Measurements from ENCODE around the gene NAT8L.

Gene NAT8L

DNA sequence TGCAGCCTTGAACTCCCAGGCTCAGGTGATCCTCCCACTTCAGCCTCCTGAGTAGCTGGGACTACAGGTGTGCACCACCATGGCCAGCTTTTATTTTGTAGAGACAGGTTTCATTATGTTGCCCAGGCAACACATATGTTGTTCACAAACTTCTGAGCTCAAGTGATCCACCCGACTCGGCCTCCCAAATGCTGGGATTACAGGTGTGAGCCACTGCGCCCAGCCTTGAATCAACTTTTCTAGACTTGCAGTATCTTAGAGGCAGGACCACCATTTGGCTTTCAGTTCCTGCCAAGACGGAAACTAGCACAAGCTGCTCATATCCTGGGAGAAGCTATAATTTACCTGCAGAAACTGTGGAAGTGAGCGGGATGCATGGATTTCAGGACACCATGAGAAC is 19.9 kb downstream of the NAT8L start:
- Histone ChIP-seq H2BK12ac (ENCODE audit: low read length) (no peak overlapping the region), H3K4me2 (ENCODE audit: low read length) (no peak overlapping the region), H3K27me3 (ENCODE audit: insufficient read depth, low read length) (no peaks in the 10 kb centered on the region)

GRCh38 chr4:2079926-2080325 is 20.8 kb downstream of the NAT8L start:
- no peak overlapping the region for H3K27ac ChIP-seq (ENCODE audit: low read depth, low read length)
- no peak overlapping the region for H4K91ac ChIP-seq (ENCODE audit: low read depth, low read length)
- no peak overlapping the region for H3K4ac ChIP-seq (ENCODE audit: low read depth, low read length)
- H4K8ac ChIP-seq (ENCODE audit: low read depth, low read length): no peak overlapping the region
- H3K79me1 ChIP-seq (ENCODE audit: low read length): no peaks in the 10 kb centered on the region
- no peak overlapping the region for H2BK12ac ChIP-seq (ENCODE audit: low read length)
- H2AK5ac ChIP-seq (ENCODE audit: low read length): no peak overlapping the region
- peaks cover 2% of the 10 kb centered on the region for H3K9me3 ChIP-seq (ENCODE audit: insufficient read depth, low read depth, low read length)
- H2BK120ac ChIP-seq (ENCODE audit: insufficient read depth, low read length, poor library complexity): no peak overlapping the region
- H4K12ac ChIP-seq (ENCODE audit: low read depth, low read length): no peak overlapping the region
- H2AFZ ChIP-seq (ENCODE audit: insufficient read depth, low read length, poor library complexity): no peak overlapping the region
- no peaks in the 10 kb centered on the region for H3K27me3 ChIP-seq (ENCODE audit: insufficient read depth, low read length)
- no peak overlapping the region for H2BK5ac ChIP-seq (ENCODE audit: low read depth, low read length, poor library complexity)
- no peaks in the 10 kb centered on the region for H3K4me1 ChIP-seq (ENCODE audit: control insufficient read depth in 1 of 2, insufficient read depth in 2 of 2, low read length in 2 of 2)
- DNase-seq: no peak
- no peak overlapping the region for H3K18ac ChIP-seq (ENCODE audit: low read length)
- WGBS (ENCODE audit: extremely low coverage, insufficient coverage, insufficient read length): no CpG with 5 or more reads among the region's 9 CpGs
- no peak overlapping the region for H3K14ac ChIP-seq (ENCODE audit: low read length)
- H3K36me3 ChIP-seq (ENCODE audit: control insufficient read depth in 1 of 2, insufficient read depth in 2 of 2, low read length in 2 of 2): no peaks in the 10 kb centered on the region
- H3K9ac ChIP-seq (ENCODE audit: low read length): no peak overlapping the region
- H3K4me2 ChIP-seq (ENCODE audit: low read length): no peak overlapping the region
- H3K79me2 ChIP-seq (ENCODE audit: control insufficient read depth, insufficient read depth, low read length, poor library complexity): no peaks in the 10 kb centered on the region
- H3K23ac ChIP-seq (ENCODE audit: low read length): no peak overlapping the region
- H3K4me3 ChIP-seq (ENCODE audit: low read depth, low read length): no peak overlapping the region

More for the DNA sequence above, 19.9 kb downstream of the NAT8L start:
- no peaks in the 10 kb centered on the region for H3K79me2 ChIP-seq (ENCODE audit: control insufficient read depth, insufficient read depth, low read length, poor library complexity)
- no peak overlapping the region for H4K91ac ChIP-seq (ENCODE audit: low read depth, low read length)
- no peak overlapping the region for H2AK5ac ChIP-seq (ENCODE audit: low read length)
- WGBS (ENCODE audit: extremely low coverage, insufficient coverage, insufficient read length): no CpG with 5 or more reads among the region's 5 CpGs
- H3K4me1 ChIP-seq (ENCODE audit: control insufficient read depth in 1 of 2, insufficient read depth in 2 of 2, low read length in 2 of 2): no peaks in the 10 kb centered on the region
- peaks cover 2% of the 10 kb centered on the region for H3K9me3 ChIP-seq (ENCODE audit: insufficient read depth, low read depth, low read length)
- no peak overlapping the region for H2AFZ ChIP-seq (ENCODE audit: insufficient read depth, low read length, poor library complexity)
- no peak overlapping the region for H4K8ac ChIP-seq (ENCODE audit: low read depth, low read length)
- no peak overlapping the region for H3K4ac ChIP-seq (ENCODE audit: low read depth, low read length)
- no peak overlapping the region for H3K9ac ChIP-seq (ENCODE audit: low read length)
- no peaks in the 10 kb centered on the region for H3K36me3 ChIP-seq (ENCODE audit: control insufficient read depth in 1 of 2, insufficient read depth in 2 of 2, low read length in 2 of 2)
- no peak overlapping the region for H2BK120ac ChIP-seq (ENCODE audit: insufficient read depth, low read length, poor library complexity)
- DNase-seq: no peak
- no peak overlapping the region for H3K4me3 ChIP-seq (ENCODE audit: low read depth, low read length)
- H2BK5ac ChIP-seq (ENCODE audit: low read depth, low read length, poor library complexity): no peak overlapping the region
- H3K23ac ChIP-seq (ENCODE audit: low read length): no peak overlapping the region
- H3K79me1 ChIP-seq (ENCODE audit: low read length): no peaks in the 10 kb centered on the region
- H3K27ac ChIP-seq (ENCODE audit: low read depth, low read length): no peak overlapping the region
- no peak overlapping the region for H3K14ac ChIP-seq (ENCODE audit: low read length)
- H4K12ac ChIP-seq (ENCODE audit: low read depth, low read length): no peak overlapping the region
- no peak overlapping the region for H3K18ac ChIP-seq (ENCODE audit: low read length)

DNA sequence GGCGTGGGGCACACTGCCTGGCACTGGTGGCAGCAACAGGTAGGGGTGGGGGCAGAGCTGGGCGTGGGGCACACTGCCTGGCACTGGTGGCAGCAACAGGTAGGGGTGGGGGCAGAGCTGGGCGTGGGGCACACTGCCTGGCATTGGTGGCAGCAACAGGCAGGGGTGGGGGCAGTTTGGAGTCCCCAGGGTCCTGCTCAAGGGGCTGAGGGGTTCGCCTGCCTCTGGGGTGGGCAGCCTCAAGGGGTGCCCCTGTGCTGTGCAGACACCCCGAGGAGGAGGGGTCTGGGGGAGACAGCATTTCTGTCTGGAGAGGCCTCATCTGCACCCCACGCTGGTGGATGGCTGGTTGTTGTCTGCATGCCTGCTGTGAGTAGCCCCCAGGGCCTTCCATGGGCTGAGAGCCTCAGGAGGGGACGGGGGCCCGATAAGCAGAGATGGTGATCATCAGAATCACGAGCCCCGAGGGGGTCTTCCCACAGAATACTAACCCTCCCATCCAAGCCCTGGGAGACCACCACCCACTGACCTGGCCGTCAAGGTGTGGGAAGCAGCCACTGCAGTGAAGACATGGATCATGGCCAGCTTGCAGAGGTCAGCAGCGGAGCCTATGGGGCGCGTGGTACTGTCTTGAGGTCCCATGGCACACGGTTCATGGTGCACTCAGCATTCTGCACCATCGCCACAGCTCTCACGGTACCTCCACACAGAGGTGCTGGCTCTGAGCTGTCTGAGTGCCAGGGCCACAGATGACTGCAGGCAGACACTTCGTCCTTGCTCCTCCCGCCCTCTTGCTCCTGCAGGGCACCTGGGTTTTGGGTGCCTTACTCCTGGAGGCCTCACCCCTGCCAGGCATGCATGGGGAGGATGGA is 21.5 kb downstream of the NAT8L start:
- H3K4me3 ChIP-seq (ENCODE audit: low read depth, low read length): no peak overlapping the region
- H3K36me3 ChIP-seq (ENCODE audit: control insufficient read depth in 1 of 2, insufficient read depth in 2 of 2, low read length in 2 of 2): no peaks in the 10 kb centered on the region
- H3K9ac ChIP-seq (ENCODE audit: low read length): no peak overlapping the region
- DNase-seq: no peak
- no peaks in the 10 kb centered on the region for H3K27me3 ChIP-seq (ENCODE audit: insufficient read depth, low read length)
- no peak overlapping the region for H3K4me2 ChIP-seq (ENCODE audit: low read length)
- no peak overlapping the region for H3K4ac ChIP-seq (ENCODE audit: low read depth, low read length)
- H3K23ac ChIP-seq (ENCODE audit: low read length): no peak overlapping the region
- no peak overlapping the region for H2BK12ac ChIP-seq (ENCODE audit: low read length)
- no peak overlapping the region for H2BK120ac ChIP-seq (ENCODE audit: insufficient read depth, low read length, poor library complexity)
- no peak overlapping the region for H2AFZ ChIP-seq (ENCODE audit: insufficient read depth, low read length, poor library complexity)
- H3K14ac ChIP-seq (ENCODE audit: low read length): no peak overlapping the region
- H4K91ac ChIP-seq (ENCODE audit: low read depth, low read length): no peak overlapping the region
- no peak overlapping the region for H4K12ac ChIP-seq (ENCODE audit: low read depth, low read length)
- no peak overlapping the region for H2BK5ac ChIP-seq (ENCODE audit: low read depth, low read length, poor library complexity)
- no peaks in the 10 kb centered on the region for H3K4me1 ChIP-seq (ENCODE audit: control insufficient read depth in 1 of 2, insufficient read depth in 2 of 2, low read length in 2 of 2)
- H3K9me3 ChIP-seq (ENCODE audit: insufficient read depth, low read depth, low read length): peaks cover 2% of the 10 kb centered on the region
- H3K27ac ChIP-seq (ENCODE audit: low read depth, low read length): no peak overlapping the region
- no peak overlapping the region for H2AK5ac ChIP-seq (ENCODE audit: low read length)
- H3K18ac ChIP-seq (ENCODE audit: low read length): no peak overlapping the region
- no peaks in the 10 kb centered on the region for H3K79me1 ChIP-seq (ENCODE audit: low read length)
- H3K79me2 ChIP-seq (ENCODE audit: control insufficient read depth, insufficient read depth, low read length, poor library complexity): no peaks in the 10 kb centered on the region
- no peak overlapping the region for H4K8ac ChIP-seq (ENCODE audit: low read depth, low read length)
- no CpG with 5 or more reads among the region's 19 CpGs for WGBS (ENCODE audit: extremely low coverage, insufficient coverage, insufficient read length)

DNA sequence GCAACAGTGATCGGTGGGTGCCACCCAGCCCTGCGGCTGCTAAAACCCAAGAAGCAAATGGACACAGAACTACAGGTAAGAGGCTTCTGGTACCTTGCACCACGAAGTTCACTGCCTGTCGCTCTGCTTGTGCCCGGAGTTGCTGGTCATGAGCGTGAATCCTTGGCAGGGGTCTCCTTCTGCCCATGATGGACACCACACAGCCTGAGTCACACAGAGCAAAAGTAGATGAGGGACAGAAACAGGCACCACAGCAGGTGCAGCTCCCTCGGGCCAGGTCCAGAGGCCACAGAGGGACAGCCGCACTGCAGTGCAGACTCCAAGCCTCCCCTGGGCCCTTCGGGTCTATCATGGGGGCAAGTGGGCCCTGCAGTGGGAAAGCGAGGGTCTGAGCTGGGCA is 22.4 kb downstream of the NAT8L start:
- H2AFZ ChIP-seq (ENCODE audit: insufficient read depth, low read length, poor library complexity): no peak overlapping the region
- no peaks in the 10 kb centered on the region for H3K27me3 ChIP-seq (ENCODE audit: insufficient read depth, low read length)
- no peak overlapping the region for H3K18ac ChIP-seq (ENCODE audit: low read length)
- H4K8ac ChIP-seq (ENCODE audit: low read depth, low read length): no peak overlapping the region
- no peak overlapping the region for H3K4me2 ChIP-seq (ENCODE audit: low read length)
- H3K79me2 ChIP-seq (ENCODE audit: control insufficient read depth, insufficient read depth, low read length, poor library complexity): no peaks in the 10 kb centered on the region
- no peak overlapping the region for H4K12ac ChIP-seq (ENCODE audit: low read depth, low read length)
- H3K9ac ChIP-seq (ENCODE audit: low read length): no peak overlapping the region
- no CpG with 5 or more reads among the region's 10 CpGs for WGBS (ENCODE audit: extremely low coverage, insufficient coverage, insufficient read length)
- no peaks in the 10 kb centered on the region for H3K36me3 ChIP-seq (ENCODE audit: control insufficient read depth in 1 of 2, insufficient read depth in 2 of 2, low read length in 2 of 2)
- H3K79me1 ChIP-seq (ENCODE audit: low read length): no peaks in the 10 kb centered on the region
- H2BK5ac ChIP-seq (ENCODE audit: low read depth, low read length, poor library complexity): no peak overlapping the region
- H3K9me3 ChIP-seq (ENCODE audit: insufficient read depth, low read depth, low read length): peaks cover 2% of the 10 kb centered on the region
- DNase-seq: no peak
- no peaks in the 10 kb centered on the region for H3K4me1 ChIP-seq (ENCODE audit: control insufficient read depth in 1 of 2, insufficient read depth in 2 of 2, low read length in 2 of 2)
- no peak overlapping the region for H3K14ac ChIP-seq (ENCODE audit: low read length)
- no peak overlapping the region for H3K4me3 ChIP-seq (ENCODE audit: low read depth, low read length)
- no peak overlapping the region for H2BK12ac ChIP-seq (ENCODE audit: low read length)
- no peak overlapping the region for H3K23ac ChIP-seq (ENCODE audit: low read length)
- no peak overlapping the region for H2AK5ac ChIP-seq (ENCODE audit: low read length)
- H4K91ac ChIP-seq (ENCODE audit: low read depth, low read length): no peak overlapping the region
- no peak overlapping the region for H2BK120ac ChIP-seq (ENCODE audit: insufficient read depth, low read length, poor library complexity)
- no peak overlapping the region for H3K27ac ChIP-seq (ENCODE audit: low read depth, low read length)
- H3K4ac ChIP-seq (ENCODE audit: low read depth, low read length): no peak overlapping the region
